ENCODE results near the gene C1orf146.

DNA sequence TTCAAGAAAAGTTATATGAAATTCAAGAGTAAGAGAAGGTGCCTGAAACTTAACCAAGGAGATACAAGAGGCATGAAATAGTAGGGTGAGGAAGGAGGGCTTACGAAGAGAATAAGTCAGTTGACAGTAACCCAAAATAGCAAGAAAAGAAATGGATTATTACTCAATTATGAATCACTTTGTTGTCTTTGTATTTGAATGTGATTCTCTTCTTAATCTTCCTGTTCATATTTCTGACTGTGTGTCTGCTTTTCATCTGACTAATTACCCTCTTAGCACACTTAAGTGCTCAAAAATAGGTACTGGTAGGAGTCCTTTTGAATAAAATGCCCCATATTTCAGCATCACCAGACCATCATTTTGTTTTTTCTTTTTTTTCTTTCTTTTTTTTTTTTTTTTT lies 41.6 kb downstream of the C1orf146 start:
- TF ChIP-seq CTCF (conservative IDR thresholded peaks at IDR 0.05; ENCODE audit: low read length) = no peak
- no peak for TF ChIP-seq EZH2phosphoT487 (IDR thresholded peaks at IDR 0.05; ENCODE audit: borderline replicate concordance)
